ENCODE results near the gene MEGF11.

The MEGF11 gene

DNA sequence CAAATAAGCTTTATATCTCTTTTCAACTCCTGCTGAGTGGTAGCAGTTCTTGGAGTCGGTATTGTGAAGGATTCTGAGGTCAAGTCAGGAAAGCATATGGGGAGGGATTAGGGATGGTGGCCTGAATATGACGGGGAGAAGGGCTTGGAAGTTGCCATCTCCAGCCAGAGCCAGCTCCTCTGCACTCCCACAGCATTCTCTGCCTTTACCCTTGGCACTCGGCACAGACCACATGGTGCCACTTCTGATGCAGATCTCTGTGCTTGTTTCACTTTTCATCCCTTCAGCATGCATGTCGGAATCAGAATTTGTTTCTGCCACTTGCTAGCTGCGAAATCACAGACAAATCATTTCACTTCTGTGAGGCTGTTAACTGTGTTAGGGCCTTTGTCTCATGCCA, 331.8 kb downstream of the MEGF11 start:
- no peak overlapping the region for H3K4me3 ChIP-seq (ENCODE audit: low read length)
- H2AFZ ChIP-seq (ENCODE audit: low read depth, low read length), result no peak overlapping the region
- H3K9me3 ChIP-seq (ENCODE audit: low read length), result no peaks in the 10 kb centered on the region
- no peaks in the 10 kb centered on the region for H3K27me3 ChIP-seq (ENCODE audit: insufficient read depth, low read length)
- H3K36me3 ChIP-seq (ENCODE audit: insufficient read depth, low read length), result no peaks in the 10 kb centered on the region
- H3K4me1 ChIP-seq (ENCODE audit: insufficient read depth, low read length), result no peaks in the 10 kb centered on the region

DNA sequence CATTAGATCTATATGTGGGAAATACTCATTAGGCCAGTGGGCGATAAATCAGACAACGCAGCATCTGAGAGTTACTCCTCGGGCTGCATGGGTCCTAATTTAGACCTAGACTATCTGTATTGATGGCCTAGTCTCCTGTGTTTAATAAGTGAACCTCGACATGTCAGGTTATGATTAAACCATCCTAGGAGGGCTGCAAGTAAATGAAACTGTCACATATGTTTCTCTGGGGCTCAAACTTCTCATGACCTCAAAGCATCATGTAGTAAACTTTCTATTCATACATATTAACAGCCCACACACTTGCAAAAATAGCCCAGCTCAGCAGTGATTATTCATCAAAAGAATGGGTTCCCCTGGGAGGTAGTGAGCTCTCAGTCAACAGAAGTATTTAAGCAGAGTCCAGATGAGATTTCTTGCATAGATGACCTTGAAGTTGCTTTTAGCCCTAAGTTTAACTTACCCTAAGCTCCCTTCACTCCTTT, 332.7 kb downstream of the MEGF11 start:
- H3K9me3 ChIP-seq (ENCODE audit: low read length), result no peaks in the 10 kb centered on the region
- H3K4me1 ChIP-seq (ENCODE audit: insufficient read depth, low read length), result peaks cover 4% of the 10 kb centered on the region
- no peaks in the 10 kb centered on the region for H3K27me3 ChIP-seq (ENCODE audit: insufficient read depth, low read length)
- no peak overlapping the region for H2AFZ ChIP-seq (ENCODE audit: low read depth, low read length)
- H3K36me3 ChIP-seq (ENCODE audit: insufficient read depth, low read length), result no peaks in the 10 kb centered on the region
- no peak overlapping the region for H3K4me3 ChIP-seq (ENCODE audit: low read length)

DNA sequence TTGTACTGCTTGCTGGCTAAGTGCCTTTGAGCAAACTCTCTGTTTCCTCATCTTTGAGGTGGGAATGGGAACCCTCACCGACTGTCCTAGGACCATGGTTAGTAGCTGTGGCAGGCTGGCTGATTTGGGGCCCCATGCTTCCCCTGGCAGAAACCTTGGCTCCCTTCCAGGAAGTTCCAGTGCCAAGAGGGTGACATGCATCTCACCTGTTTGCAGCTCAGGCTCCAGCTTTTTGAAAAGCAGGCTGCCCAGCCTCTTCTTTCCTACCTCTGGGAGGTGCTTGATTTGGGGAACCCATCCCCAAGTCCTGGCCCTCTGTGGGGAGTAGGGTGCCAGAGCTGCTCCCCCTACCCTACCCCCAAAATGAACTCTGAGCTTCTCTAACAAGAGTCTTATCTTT, 333.4 kb downstream of the MEGF11 start:
- H3K4me3 ChIP-seq (ENCODE audit: low read length), result no peak overlapping the region

DNA sequence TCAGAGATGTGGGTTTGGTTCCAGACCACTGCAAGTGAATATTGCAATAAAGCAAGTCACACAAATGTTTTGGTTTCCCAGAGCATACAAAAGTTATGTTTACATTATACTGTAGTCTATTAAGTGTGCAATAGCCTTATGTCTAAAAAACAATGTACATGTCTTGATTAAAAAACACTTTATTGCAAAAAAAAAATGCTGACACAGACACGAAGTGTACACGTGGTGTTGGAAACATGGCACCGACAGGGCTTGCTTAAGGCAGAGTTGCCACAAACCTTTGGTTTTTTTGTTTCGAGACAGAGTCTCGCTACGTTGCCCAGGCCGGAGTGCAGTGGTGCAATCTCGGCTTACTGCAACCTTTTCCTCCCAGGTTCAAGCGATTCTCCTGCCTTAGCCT, 334.2 kb downstream of the MEGF11 start:
- Histone ChIP-seq H3K4me3 (ENCODE audit: low read length) (no peak overlapping the region), H3K4me1 (ENCODE audit: insufficient read depth, low read length) (peaks cover 4% of the 10 kb centered on the region), H3K36me3 (ENCODE audit: insufficient read depth, low read length) (no peaks in the 10 kb centered on the region), H2AFZ (ENCODE audit: low read depth, low read length) (no peak overlapping the region), H3K9me3 (ENCODE audit: low read length) (no peaks in the 10 kb centered on the region), H3K27me3 (ENCODE audit: insufficient read depth, low read length) (no peaks in the 10 kb centered on the region)

More for the DNA sequence above, 333.4 kb downstream of the MEGF11 start:
- Histone ChIP-seq H3K4me1 (ENCODE audit: insufficient read depth, low read length) (peaks cover 4% of the 10 kb centered on the region), H2AFZ (ENCODE audit: low read depth, low read length) (no peak overlapping the region), H3K36me3 (ENCODE audit: insufficient read depth, low read length) (no peaks in the 10 kb centered on the region), H3K9me3 (ENCODE audit: low read length) (no peaks in the 10 kb centered on the region), H3K27me3 (ENCODE audit: insufficient read depth, low read length) (no peaks in the 10 kb centered on the region)

DNA sequence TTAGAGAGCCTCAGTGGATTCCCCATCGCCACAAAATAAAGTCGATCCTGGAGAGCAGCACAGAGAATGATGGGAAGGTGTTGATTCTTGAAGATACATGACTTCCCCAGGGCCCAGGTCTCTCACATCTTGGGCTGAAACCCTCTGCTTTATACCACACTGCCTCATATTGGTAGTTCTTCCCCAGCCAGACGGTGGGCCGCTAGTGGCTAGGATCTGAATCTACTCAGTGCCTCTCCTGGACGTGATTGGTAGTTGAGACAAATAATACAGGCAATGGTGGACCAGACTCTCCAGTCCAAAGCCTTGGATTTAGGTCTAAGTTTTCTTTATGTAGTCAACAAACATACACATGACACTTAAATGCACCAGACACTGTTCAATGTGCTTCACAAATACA, 334.6 kb downstream of the MEGF11 start:
- Histone ChIP-seq H3K4me3 (ENCODE audit: low read length) (no peak overlapping the region), H3K9me3 (ENCODE audit: low read length) (no peaks in the 10 kb centered on the region), H3K27me3 (ENCODE audit: insufficient read depth, low read length) (no peaks in the 10 kb centered on the region), H2AFZ (ENCODE audit: low read depth, low read length) (no peak overlapping the region), H3K4me1 (ENCODE audit: insufficient read depth, low read length) (peaks cover 4% of the 10 kb centered on the region), H3K36me3 (ENCODE audit: insufficient read depth, low read length) (no peaks in the 10 kb centered on the region)

DNA sequence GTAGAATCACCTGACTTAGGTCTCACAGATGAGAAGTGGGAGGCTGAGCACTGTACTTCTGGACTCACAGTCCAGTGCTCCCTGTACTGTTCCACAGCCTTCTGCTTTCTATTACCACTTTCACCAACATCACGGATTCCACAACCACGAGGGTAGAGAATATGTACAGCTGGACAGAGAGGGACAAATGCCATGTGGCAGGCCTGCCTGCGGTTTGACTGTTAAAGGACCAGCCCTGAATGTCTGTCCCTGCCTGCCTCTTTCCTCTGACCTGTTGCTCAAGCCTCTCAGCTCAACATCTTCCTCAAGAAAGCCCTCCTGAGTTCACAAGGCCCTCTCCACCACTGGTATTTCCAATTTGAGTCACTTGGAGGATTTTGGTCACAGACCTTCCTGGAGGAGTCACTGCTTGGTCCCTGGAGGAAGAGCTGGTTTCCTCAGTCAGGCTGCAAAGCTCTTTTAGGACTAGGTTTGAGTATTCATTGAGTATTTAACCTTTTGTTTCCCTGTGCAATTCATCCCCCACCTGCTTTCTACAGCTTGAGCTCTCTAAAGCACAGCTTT, 335.1 kb downstream of the MEGF11 start:
- Histone ChIP-seq H3K9me3 (ENCODE audit: low read length) (no peaks in the 10 kb centered on the region), H3K36me3 (ENCODE audit: insufficient read depth, low read length) (no peaks in the 10 kb centered on the region), H2AFZ (ENCODE audit: low read depth, low read length) (no peak overlapping the region), H3K27me3 (ENCODE audit: insufficient read depth, low read length) (no peaks in the 10 kb centered on the region), H3K4me3 (ENCODE audit: low read length) (no peak overlapping the region), H3K4me1 (ENCODE audit: insufficient read depth, low read length) (peaks cover 4% of the 10 kb centered on the region)

DNA sequence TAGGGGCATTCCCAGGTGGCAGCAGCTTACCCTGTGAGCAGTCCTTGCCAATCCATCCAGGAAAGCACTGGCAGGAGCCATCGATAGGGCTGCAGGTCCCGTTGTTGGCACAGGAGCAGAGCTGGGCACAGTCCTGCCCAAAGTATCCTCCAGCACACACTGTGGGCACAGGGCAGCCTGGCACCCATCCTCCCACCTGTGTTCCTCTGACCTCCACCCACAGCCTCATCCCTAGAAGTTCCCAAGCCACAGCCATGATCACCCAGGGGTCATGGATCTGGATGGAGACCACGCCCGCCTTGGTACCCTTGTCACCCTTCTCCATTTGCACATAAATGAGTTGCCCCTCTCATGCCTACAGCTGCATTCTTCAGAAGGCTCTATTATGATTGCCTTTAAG, 335.6 kb downstream of the MEGF11 start:
- no peaks in the 10 kb centered on the region for H3K27me3 ChIP-seq (ENCODE audit: insufficient read depth, low read length)
- peaks cover 4% of the 10 kb centered on the region for H3K4me1 ChIP-seq (ENCODE audit: insufficient read depth, low read length)
- H3K36me3 ChIP-seq (ENCODE audit: insufficient read depth, low read length), result no peaks in the 10 kb centered on the region

DNA sequence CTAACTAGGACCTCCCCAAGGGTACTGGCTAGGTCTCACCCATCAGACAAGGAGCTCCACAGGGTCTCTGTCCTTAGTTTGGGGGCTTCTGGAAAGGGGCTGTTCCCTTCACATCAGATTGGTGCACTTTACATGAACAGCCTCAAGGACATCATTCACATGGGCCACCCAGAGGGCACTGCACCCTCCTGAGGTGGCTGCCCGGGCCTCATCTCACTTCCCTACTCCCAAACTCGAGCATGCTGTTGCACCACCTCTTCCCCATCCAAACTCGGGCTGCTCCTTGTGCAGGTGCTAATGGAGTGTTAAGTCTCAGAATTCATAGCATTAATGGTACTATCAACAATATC, 336.2 kb downstream of the MEGF11 start:
- no peak overlapping the region for H3K4me3 ChIP-seq (ENCODE audit: low read length)
- peaks cover 4% of the 10 kb centered on the region for H3K4me1 ChIP-seq (ENCODE audit: insufficient read depth, low read length)
- no peak overlapping the region for H2AFZ ChIP-seq (ENCODE audit: low read depth, low read length)
- no peaks in the 10 kb centered on the region for H3K36me3 ChIP-seq (ENCODE audit: insufficient read depth, low read length)
- H3K9me3 ChIP-seq (ENCODE audit: low read length), result no peaks in the 10 kb centered on the region
- H3K27me3 ChIP-seq (ENCODE audit: insufficient read depth, low read length), result no peaks in the 10 kb centered on the region

More for the DNA sequence above, 335.6 kb downstream of the MEGF11 start:
- H3K9me3 ChIP-seq (ENCODE audit: low read length), result no peaks in the 10 kb centered on the region
- no peak overlapping the region for H2AFZ ChIP-seq (ENCODE audit: low read depth, low read length)
- no peak overlapping the region for H3K4me3 ChIP-seq (ENCODE audit: low read length)

DNA sequence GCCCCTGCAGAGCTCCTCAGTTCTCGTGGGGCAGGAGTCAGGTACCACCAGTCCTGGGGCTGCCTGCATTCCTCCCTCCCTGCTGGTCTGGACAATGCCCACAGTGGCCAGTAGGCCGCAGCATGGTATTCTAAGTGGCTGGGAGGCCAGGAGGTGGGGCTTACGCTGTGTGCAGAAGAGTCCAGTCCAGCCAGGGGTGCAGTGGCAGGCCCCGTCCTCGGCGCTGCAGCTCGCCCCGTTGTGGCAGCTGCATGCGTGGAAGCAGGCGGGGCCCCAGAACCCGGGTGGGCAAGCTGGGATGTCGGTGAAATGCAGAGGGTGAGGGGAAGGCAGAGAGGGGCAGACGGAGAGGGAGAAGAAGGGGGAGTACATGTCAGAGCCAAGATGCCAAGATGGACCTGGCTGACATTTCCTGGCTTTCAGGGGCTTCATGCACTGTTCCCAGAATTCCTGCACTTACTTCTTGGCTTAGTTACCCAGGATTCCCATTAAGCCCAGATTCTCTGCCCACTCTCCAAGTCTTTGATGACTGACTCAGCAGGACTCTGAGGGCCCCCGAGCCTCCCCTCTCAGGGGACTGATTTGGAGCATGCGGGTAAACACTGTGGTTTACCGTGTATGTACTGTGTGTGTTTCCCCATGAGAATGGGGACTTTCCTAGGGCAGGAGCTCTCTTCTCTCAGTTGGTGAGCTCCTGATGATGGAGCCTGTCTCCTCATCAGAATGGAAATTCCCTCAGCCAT, 336.7 kb downstream of the MEGF11 start:
- H3K4me3 ChIP-seq (ENCODE audit: low read length), result no peak overlapping the region
- peaks cover 3% of the 10 kb centered on the region for H3K36me3 ChIP-seq (ENCODE audit: insufficient read depth, low read length)
- H3K4me1 ChIP-seq (ENCODE audit: insufficient read depth, low read length), result peaks cover 4% of the 10 kb centered on the region
- H3K27me3 ChIP-seq (ENCODE audit: insufficient read depth, low read length), result no peaks in the 10 kb centered on the region
- no peaks in the 10 kb centered on the region for H3K9me3 ChIP-seq (ENCODE audit: low read length)
- H2AFZ ChIP-seq (ENCODE audit: low read depth, low read length), result no peak overlapping the region

DNA sequence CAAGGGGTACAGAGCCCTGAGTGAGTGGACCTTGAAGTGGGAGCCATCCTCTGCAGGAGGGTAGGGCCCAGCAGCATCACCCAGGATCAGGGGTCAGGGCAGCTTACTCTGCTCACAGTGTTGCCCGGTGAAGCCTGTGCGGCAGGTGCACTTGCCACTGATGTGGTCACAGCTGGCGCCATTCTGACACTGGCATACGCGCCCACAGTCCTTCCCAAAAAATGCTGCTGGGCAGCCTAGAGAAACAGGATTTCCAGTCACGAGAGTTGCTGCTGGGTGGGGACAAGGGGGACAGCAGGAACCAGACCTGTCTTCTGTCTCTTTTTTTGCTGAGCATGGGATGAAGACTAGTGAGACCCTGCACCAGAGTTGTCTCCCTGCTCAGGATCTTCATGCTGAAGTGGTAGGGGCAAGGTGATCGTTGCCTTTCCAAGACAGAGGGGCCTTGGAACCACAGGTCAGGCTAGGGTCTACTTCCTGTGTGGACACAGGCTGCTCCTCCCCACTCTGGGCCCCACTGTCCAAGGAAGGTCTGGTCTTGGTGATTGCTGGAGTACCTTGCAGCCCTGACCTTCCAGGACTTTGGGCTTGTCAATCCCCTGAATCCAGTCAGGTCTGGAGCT, 337.4 kb downstream of the MEGF11 start:
- H3K9me3 ChIP-seq (ENCODE audit: low read length), result no peaks in the 10 kb centered on the region
- H3K27me3 ChIP-seq (ENCODE audit: insufficient read depth, low read length), result no peaks in the 10 kb centered on the region
- no peak overlapping the region for H3K4me3 ChIP-seq (ENCODE audit: low read length)
- peaks cover 4% of the 10 kb centered on the region for H3K4me1 ChIP-seq (ENCODE audit: insufficient read depth, low read length)
- H3K36me3 ChIP-seq (ENCODE audit: insufficient read depth, low read length), result peaks cover 3% of the 10 kb centered on the region
- H2AFZ ChIP-seq (ENCODE audit: low read depth, low read length), result no peak overlapping the region

DNA sequence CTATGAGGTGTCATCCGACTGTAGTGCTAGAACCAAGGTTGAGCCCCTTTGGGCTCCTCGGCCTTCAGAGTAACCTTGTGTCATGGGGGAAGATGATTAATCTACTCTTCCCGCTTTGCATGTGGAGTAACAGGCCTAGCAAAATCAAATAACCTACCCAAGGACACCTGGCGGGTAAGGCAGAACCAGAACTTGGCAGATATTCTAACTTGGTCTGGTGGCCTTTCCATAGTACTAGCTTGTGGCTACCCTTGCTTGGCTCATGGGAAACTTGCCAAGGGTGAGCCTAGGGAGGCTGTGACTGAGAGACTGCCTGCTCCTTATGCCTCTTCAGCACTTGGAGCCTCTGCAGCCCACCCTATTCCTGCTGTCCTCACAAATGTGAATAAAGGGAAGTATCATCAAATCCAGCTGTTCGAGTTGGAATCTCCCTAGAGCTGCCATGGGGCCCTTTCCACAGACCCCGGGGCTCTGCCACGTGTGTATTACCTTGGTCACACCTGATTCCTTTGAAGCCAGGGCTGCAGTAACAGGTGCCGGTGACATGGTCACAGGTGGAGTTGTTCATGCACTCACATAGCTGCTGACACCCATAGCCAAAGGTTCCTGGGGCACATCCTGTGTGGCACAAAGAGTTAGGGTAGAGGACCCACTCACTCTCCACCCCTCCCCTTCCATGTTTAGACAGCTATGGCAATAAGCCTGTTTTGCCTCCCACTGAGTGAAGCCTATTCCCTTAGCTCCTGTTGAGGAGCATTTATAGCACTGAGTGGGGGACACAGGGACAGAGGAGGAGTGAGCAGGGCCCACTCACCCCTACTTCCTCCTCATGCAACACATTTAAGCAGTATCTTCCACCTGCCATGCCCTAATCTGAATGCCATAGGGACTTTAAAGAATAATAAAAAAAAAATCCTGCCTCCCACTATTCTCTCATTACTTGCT, 338.3 kb downstream of the MEGF11 start:
- no peak overlapping the region for H3K4me3 ChIP-seq (ENCODE audit: low read length)
- no peak overlapping the region for H2AFZ ChIP-seq (ENCODE audit: low read depth, low read length)
- peaks cover 4% of the 10 kb centered on the region for H3K36me3 ChIP-seq (ENCODE audit: insufficient read depth, low read length)
- H3K9me3 ChIP-seq (ENCODE audit: low read length), result no peaks in the 10 kb centered on the region
- H3K4me1 ChIP-seq (ENCODE audit: insufficient read depth, low read length), result peaks cover 4% of the 10 kb centered on the region
- no peaks in the 10 kb centered on the region for H3K27me3 ChIP-seq (ENCODE audit: insufficient read depth, low read length)

DNA sequence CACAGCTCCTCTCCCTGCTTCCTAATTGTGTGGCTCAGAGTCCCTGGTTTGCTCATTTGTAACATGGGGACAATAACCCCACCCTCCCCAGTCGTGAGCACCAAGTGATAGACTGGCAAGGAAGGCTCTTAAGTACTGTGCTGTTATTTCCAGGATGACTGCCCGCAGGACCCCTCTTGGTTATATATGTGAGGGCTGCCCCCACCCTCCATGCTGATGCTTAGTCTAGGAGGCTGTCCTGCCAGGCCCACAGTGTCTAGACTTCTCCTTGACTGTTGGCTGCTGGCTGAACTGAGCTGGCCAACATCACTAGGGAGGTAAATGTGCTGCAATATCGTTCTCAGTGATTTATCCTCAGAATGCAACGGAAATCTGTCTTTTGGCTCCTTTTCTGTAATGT, 339.2 kb downstream of the MEGF11 start:
- H3K4me3 ChIP-seq (ENCODE audit: low read length), result no peak overlapping the region
- H3K9me3 ChIP-seq (ENCODE audit: low read length), result no peaks in the 10 kb centered on the region
- no peak overlapping the region for H2AFZ ChIP-seq (ENCODE audit: low read depth, low read length)
- H3K36me3 ChIP-seq (ENCODE audit: insufficient read depth, low read length), result peaks cover 10% of the 10 kb centered on the region
- H3K4me1 ChIP-seq (ENCODE audit: insufficient read depth, low read length), result peaks cover 4% of the 10 kb centered on the region
- no peaks in the 10 kb centered on the region for H3K27me3 ChIP-seq (ENCODE audit: insufficient read depth, low read length)

Data from neuron (in vitro differentiated cells).